ACC112 (cell line): Measurements from ENCODE around the gene GLDN.

ENCODE experiments used
- H2AFZ ChIP-seq: fragments of 200-600 bp; sonication (generic); one replicate; pipeline ENCODE4 v1.6.0; 2017; ENCODE audit warnings: antibody characterized with exemption, low read length; ENCODE audit not compliant: unreplicated experiment
- H3K27ac ChIP-seq: fragments of 200-600 bp; sonication (generic); 2 replicates; pipeline ENCODE4 v1.5.1; 2014; ENCODE audit warnings: low read depth, mild to moderate bottlenecking, antibody characterized with exemption, low read length, moderate library complexity
- H3K27me3 ChIP-seq: fragments of 200-600 bp; sonication (generic); 2 replicates; pipeline ENCODE4 v1.6.1; 2014; ENCODE audit warnings: mild to moderate bottlenecking, antibody characterized with exemption, low read length, moderate library complexity, mixed read lengths; ENCODE audit not compliant: insufficient read depth
- H3K36me3 ChIP-seq: fragments of 200-600 bp; sonication (generic); 2 replicates; pipeline ENCODE4 v1.6.1; 2016; ENCODE audit warnings: mild to moderate bottlenecking, antibody characterized with exemption, low read length, moderate library complexity, mixed read lengths; ENCODE audit not compliant: insufficient read depth
- H3K4me1 ChIP-seq: fragments of 200-600 bp; sonication (generic); one replicate; pipeline ENCODE4 v1.6.1; 2016; ENCODE audit warnings: low read length, mixed read lengths; ENCODE audit not compliant: insufficient read depth, unreplicated experiment, control insufficient read depth
- H3K4me3 ChIP-seq: fragments of 200-600 bp; sonication (generic); 2 replicates; pipeline ENCODE4 v1.5.1; 2014; ENCODE audit warnings: mild to moderate bottlenecking, low read depth, low read length
- H3K79me2 ChIP-seq: fragments of 200-600 bp; sonication (generic); one replicate; pipeline ENCODE4 v1.6.0; 2016; ENCODE audit warnings: low read length; ENCODE audit not compliant: control insufficient read depth, unreplicated experiment, insufficient read depth

GLDN gene

GRCh38 chr15:51313074-51313393, 28.4 kb upstream of the GLDN start:
- H3K79me2 ChIP-seq = no peaks in the 10 kb centered on the region
- H3K27ac ChIP-seq = no peak overlapping the region
- H2AFZ ChIP-seq = no peak overlapping the region
- peaks cover 40% of the 10 kb centered on the region for H3K4me1 ChIP-seq
- no peaks in the 10 kb centered on the region for H3K27me3 ChIP-seq
- H3K36me3 ChIP-seq = no peaks in the 10 kb centered on the region
- H3K4me3 ChIP-seq = no peak overlapping the region

GRCh38 chr15:51313644-51314280, 27.7 kb upstream of the GLDN start:
- H3K27me3 ChIP-seq = no peaks in the 10 kb centered on the region
- no peak overlapping the region for H3K4me3 ChIP-seq
- H3K36me3 ChIP-seq = no peaks in the 10 kb centered on the region
- peaks cover 38% of the 10 kb centered on the region for H3K4me1 ChIP-seq
- H3K79me2 ChIP-seq = no peaks in the 10 kb centered on the region
- no peak overlapping the region for H2AFZ ChIP-seq
- no peak overlapping the region for H3K27ac ChIP-seq

- Histone ChIP-seq H3K27ac (no peak overlapping the region), H3K4me3 (no peak overlapping the region), H3K36me3 (no peaks in the 10 kb centered on the region), H3K79me2 (no peaks in the 10 kb centered on the region), H2AFZ (no peak overlapping the region), H3K4me1 (peaks cover 37% of the 10 kb centered on the region), H3K27me3 (no peaks in the 10 kb centered on the region)
Measured at GRCh38 chr15:51314391-51315337, 26.8 kb upstream of the GLDN start.

GRCh38 chr15:51315726-51316125, 25.7 kb upstream of the GLDN start:
- Histone ChIP-seq H3K79me2 (no peaks in the 10 kb centered on the region), H2AFZ (no peak overlapping the region), H3K27ac (no peak overlapping the region), H3K4me1 (peaks cover 26% of the 10 kb centered on the region), H3K36me3 (no peaks in the 10 kb centered on the region), H3K27me3 (no peaks in the 10 kb centered on the region), H3K4me3 (no peak overlapping the region)

- H2AFZ ChIP-seq = no peak overlapping the region
Measured at GRCh38 chr15:51316636-51317035, 24.8 kb upstream of the GLDN start.

GRCh38 chr15:51318382-51319150, 22.9 kb upstream of the GLDN start:
- H3K79me2 ChIP-seq = no peaks in the 10 kb centered on the region
- no peak overlapping the region for H2AFZ ChIP-seq
- H3K4me3 ChIP-seq = no peak overlapping the region
- H3K27me3 ChIP-seq = no peaks in the 10 kb centered on the region
- H3K27ac ChIP-seq = no peak overlapping the region
- H3K4me1 ChIP-seq = peaks cover 5% of the 10 kb centered on the region
- no peaks in the 10 kb centered on the region for H3K36me3 ChIP-seq

More at GRCh38 chr15:51316636-51317035, 24.8 kb upstream of the GLDN start:
- Histone ChIP-seq H3K27me3 (no peaks in the 10 kb centered on the region), H3K4me3 (no peak overlapping the region), H3K36me3 (no peaks in the 10 kb centered on the region), H3K79me2 (no peaks in the 10 kb centered on the region), H3K4me1 (peaks cover 17% of the 10 kb centered on the region), H3K27ac (no peak overlapping the region)

- Histone ChIP-seq H3K79me2 (no peaks in the 10 kb centered on the region), H3K27ac (no peak overlapping the region), H3K27me3 (no peaks in the 10 kb centered on the region), H3K4me1 (peaks cover 5% of the 10 kb centered on the region), H3K4me3 (no peak overlapping the region), H3K36me3 (no peaks in the 10 kb centered on the region), H2AFZ (no peak overlapping the region)
Measured at GRCh38 chr15:51319539-51319938, 21.9 kb upstream of the GLDN start.

GRCh38 chr15:51320843-51321242, 20.6 kb upstream of the GLDN start:
- Histone ChIP-seq H3K27ac (no peak overlapping the region), H3K4me1 (peaks cover 5% of the 10 kb centered on the region), H3K4me3 (no peak overlapping the region), H3K79me2 (no peaks in the 10 kb centered on the region), H3K27me3 (no peaks in the 10 kb centered on the region), H3K36me3 (no peaks in the 10 kb centered on the region), H2AFZ (no peak overlapping the region)

GRCh38 chr15:51321316-51321715, 20.1 kb upstream of the GLDN start:
- Histone ChIP-seq H3K36me3 (no peaks in the 10 kb centered on the region), H2AFZ (no peak overlapping the region), H3K79me2 (no peaks in the 10 kb centered on the region), H3K4me1 (peaks cover 5% of the 10 kb centered on the region), H3K27ac (no peak overlapping the region), H3K27me3 (no peaks in the 10 kb centered on the region), H3K4me3 (no peak overlapping the region)

GRCh38 chr15:51322621-51323296, 18.7 kb upstream of the GLDN start:
- no peaks in the 10 kb centered on the region for H3K27me3 ChIP-seq
- H2AFZ ChIP-seq = no peak overlapping the region
- H3K4me3 ChIP-seq = no peak overlapping the region
- H3K36me3 ChIP-seq = no peaks in the 10 kb centered on the region
- H3K79me2 ChIP-seq = no peaks in the 10 kb centered on the region
- H3K27ac ChIP-seq = no peak overlapping the region
- peaks cover 5% of the 10 kb centered on the region for H3K4me1 ChIP-seq
